ENCODE data around the gene UST. TPM values are rescaled to one million over a fixed set of nuclear protein-coding genes. Genes with fewer than 3 reads are reported as not detected.

UST gene
- total and polyA plus RNA-seq, 2 donors (not counting 1 experiment from before 2014, with no cell fraction given): 7.3 to 16.9 TPM

- WGBS (ENCODE audit: insufficient coverage): no CpG with 5 or more reads among the region's 7 CpGs
- intact Hi-C loops (cut with micrococcal nuclease): no loop called here
- DNase-seq (no peak), ATAC-seq (ENCODE audit: low read depth) (no peak)
- peaks cover 19 to 29% of the 10 kb centered on the region in 2 donors for H3K4me1 ChIP-seq (ENCODE audit: control insufficient read depth in 2 of 2, insufficient read depth in 2 of 2, low read length in 2 of 2)
- H3K9me3 Mint-ChIP-seq (ENCODE audit: insufficient read depth): no peaks in the 10 kb centered on the region
- H3K9me3 ChIP-seq (ENCODE audit: control extremely low read depth in 1 of 3, control insufficient read depth in 2 of 3, insufficient read depth in 1 of 3, low read length in 2 of 3): no peaks in the 10 kb centered on the region
- TF ChIP-seq EZH2 (IDR thresholded peaks at IDR 0.05; ENCODE audit: borderline replicate concordance, insufficient read depth, low read depth, low read length, poor library complexity, severe bottlenecking) (no peak), CTCF (IDR thresholded peaks at IDR 0.05) (no peak)
- ChIA-PET POLR2A (no interaction called here), CTCF (interaction anchor here (0.6 to 2.4 kb wide), 2 partner anchors 11 to 1686 kb away, joined by 5 to 7 read pairs; no protein-coding TSS in a partner anchor)
- H3K36me3 ChIP-seq (replicated peaks in 1 of 2; ENCODE audit: control extremely low read depth in 1 of 2, control insufficient read depth in 1 of 2, extremely low read depth in 1 of 2, insufficient read depth in 2 of 2, low read length in 1 of 2): no peaks in the 10 kb centered on the region
- H3K79me2 ChIP-seq (ENCODE audit: control insufficient read depth, insufficient read depth, low read length): peaks cover 67% of the 10 kb centered on the region
- H3K27ac Mint-ChIP-seq: no peak overlapping the region
- H3K9ac ChIP-seq (ENCODE audit: low read length): no peak overlapping the region
- H3K4me3 Mint-ChIP-seq: no peak overlapping the region
- no peak overlapping the region for H2AFZ ChIP-seq (ENCODE audit: insufficient read depth, low read depth, low read length, poor library complexity, severe bottlenecking)
- H3K27me3 Mint-ChIP-seq: no peaks in the 10 kb centered on the region
- H3K27me3 ChIP-seq (replicated peaks in 1 of 4; ENCODE audit: control extremely low read depth in 1 of 4, control insufficient read depth in 3 of 4, insufficient read depth in 4 of 4, low read length in 3 of 4): no peaks in the 10 kb centered on the region
- no peak overlapping the region for H3K27ac ChIP-seq (ENCODE audit: low read length in 2 of 2)
- H3K4me1 Mint-ChIP-seq: peaks cover 68% of the 10 kb centered on the region
- H3K4me2 ChIP-seq (replicated peaks; ENCODE audit: low read depth, low read length, poor library complexity, severe bottlenecking): no peak overlapping the region
- peaks cover 15% of the 10 kb centered on the region for H4K20me1 ChIP-seq (ENCODE audit: control insufficient read depth, insufficient read depth, low read length, poor library complexity, severe bottlenecking)
- H3K4me3 ChIP-seq (ENCODE audit: control extremely low read depth in 1 of 5, extremely low read depth in 1 of 5, insufficient read depth in 1 of 5, low read depth in 2 of 5, low read length in 4 of 5): no peak overlapping the region
Measured at GRCh38 chr6:148855744-148856143, 108.9 kb downstream of the UST start.

- H3K4me1 Mint-ChIP-seq: peaks cover 68% of the 10 kb centered on the region
Measured at GRCh38 chr6:148857798-148858390, 111.1 kb downstream of the UST start.

More at GRCh38 chr6:148857798-148858390, 111.1 kb downstream of the UST start:
- H3K27ac Mint-ChIP-seq: peak overlapping the region; percentile 46
- H3K9ac ChIP-seq (ENCODE audit: low read length): no peak overlapping the region
- ATAC-seq (ENCODE audit: low read depth): no peak
- H4K20me1 ChIP-seq (ENCODE audit: control insufficient read depth, insufficient read depth, low read length, poor library complexity, severe bottlenecking): peaks cover 3% of the 10 kb centered on the region
- H3K79me2 ChIP-seq (ENCODE audit: control insufficient read depth, insufficient read depth, low read length): peaks cover 53% of the 10 kb centered on the region
- H3K27me3 Mint-ChIP-seq: no peaks in the 10 kb centered on the region
- no CpG with 5 or more reads among the region's 3 CpGs for WGBS (ENCODE audit: insufficient coverage)
- no peak overlapping the region for H2AFZ ChIP-seq (ENCODE audit: insufficient read depth, low read depth, low read length, poor library complexity, severe bottlenecking)
- no peaks in the 10 kb centered on the region for H3K9me3 Mint-ChIP-seq (ENCODE audit: insufficient read depth)
- H3K4me2 ChIP-seq (replicated peaks; ENCODE audit: low read depth, low read length, poor library complexity, severe bottlenecking): no peak overlapping the region
- DNase-seq: no peak
- no peaks in the 10 kb centered on the region for H3K36me3 ChIP-seq (replicated peaks in 1 of 2; ENCODE audit: control extremely low read depth in 1 of 2, control insufficient read depth in 1 of 2, extremely low read depth in 1 of 2, insufficient read depth in 2 of 2, low read length in 1 of 2)
- no peak overlapping the region for H3K27ac ChIP-seq (ENCODE audit: low read length in 2 of 2)
- peaks cover 16 to 18% of the 10 kb centered on the region in 2 donors for H3K4me1 ChIP-seq (ENCODE audit: control insufficient read depth in 2 of 2, insufficient read depth in 2 of 2, low read length in 2 of 2)
- intact Hi-C loops (cut with micrococcal nuclease): no loop called here
- TF ChIP-seq CTCF (IDR thresholded peaks at IDR 0.05): no peak
- H3K4me3 ChIP-seq (ENCODE audit: control extremely low read depth in 1 of 5, extremely low read depth in 1 of 5, insufficient read depth in 1 of 5, low read depth in 2 of 5, low read length in 4 of 5): no peak overlapping the region
- no peaks in the 10 kb centered on the region for H3K9me3 ChIP-seq (ENCODE audit: control extremely low read depth in 1 of 3, control insufficient read depth in 2 of 3, insufficient read depth in 1 of 3, low read length in 2 of 3)
- H3K4me3 Mint-ChIP-seq: no peak overlapping the region
- no peaks in the 10 kb centered on the region for H3K27me3 ChIP-seq (replicated peaks in 1 of 4; ENCODE audit: control extremely low read depth in 1 of 4, control insufficient read depth in 3 of 4, insufficient read depth in 4 of 4, low read length in 3 of 4)
- ChIA-PET CTCF (interaction anchor here (2.4 kb wide), 1 partner anchor 9 kb away, joined by 7 read pairs; no protein-coding TSS in a partner anchor), POLR2A (interaction anchor here (0.6 kb wide), 1 partner anchor 98 kb away, joined by 9 read pairs; no protein-coding TSS in a partner anchor)
